WTC11 (cell line): ENCODE results near the gene LHX2. TPM values are rescaled to one million over a fixed set of nuclear protein-coding genes. Genes with fewer than 3 reads are reported as not detected.

Source experiments
- ATAC-seq: fragments of 200-7000 bp; cut with Tn5 transposase; 2 replicates; pipeline ENCODE4 v1.10.0; 2021; ENCODE audit warnings: mild to moderate bottlenecking, moderate library complexity
- CTCF ChIA-PET: fragments of 300-600 bp; sonication (Branson Sonifier 250); formaldehyde crosslinking; loops from one replicate; lab custom pipeline; 2021; ENCODE audit warnings: antibody characterized with exemption; lab: Charles Lee
- POLR2A ChIA-PET: fragments of 350-600 bp; sonication (Branson Sonifier 250); formaldehyde crosslinking; loops from one replicate; lab custom pipeline; 2021; ENCODE audit warnings: antibody characterized with exemption; lab: Charles Lee
- DNase-seq: peaks from one replicate; pipeline ENCODE4 v3.0.0; 2021; ENCODE audit warnings: low spot score
- H3K27ac Mint-ChIP-seq: 2 replicates; pipeline ENCODE4 v1.8.0; 2021; ENCODE audit warnings: mixed read lengths
- H3K27me3 Mint-ChIP-seq: 2 replicates; pipeline ENCODE4 v1.8.0; 2021; ENCODE audit warnings: low read depth, mild to moderate bottlenecking, moderate library complexity, mixed read lengths
- H3K36me3 Mint-ChIP-seq: 2 replicates; pipeline ENCODE4 v1.8.0; 2021; ENCODE audit warnings: mixed read lengths
- H3K4me1 Mint-ChIP-seq: 2 replicates; pipeline ENCODE4 v1.8.0; 2022; ENCODE audit warnings: mixed read lengths
- H3K4me3 Mint-ChIP-seq: 2 replicates; pipeline ENCODE4 v1.8.0; 2021; ENCODE audit warnings: mild to moderate bottlenecking, moderate library complexity, mixed read lengths
- H3K9me3 Mint-ChIP-seq: 2 replicates; pipeline ENCODE4 v1.8.0; 2021; ENCODE audit warnings: mixed read lengths
- AR ChIP-seq: fragments of 250-450 bp; sonication (Bioruptor Pico); IDR thresholded peaks from 2 replicates; pipeline ENCODE4 v1.9.0; 2021; ENCODE audit warnings: mild to moderate bottlenecking
- CBFB ChIP-seq: sonication (generic); formaldehyde crosslinking; IDR thresholded peaks from 2 replicates; pipeline ENCODE4 v1.8.1; 2022; ENCODE audit warnings: mild to moderate bottlenecking, low read depth, missing genetic modification reagents
- E2F1 ChIP-seq: sonication (generic); formaldehyde crosslinking; IDR thresholded peaks from 2 replicates; pipeline ENCODE4 v1.8.0; 2022; ENCODE audit warnings: mild to moderate bottlenecking, missing genetic modification reagents
- FOXJ3 ChIP-seq: sonication (generic); formaldehyde crosslinking; IDR thresholded peaks from 2 replicates; pipeline ENCODE4 v1.9.0; 2021; ENCODE audit warnings: missing genetic modification reagents, mild to moderate bottlenecking, borderline replicate concordance
- HMGA2 ChIP-seq: fragments of 250-450 bp; sonication (Bioruptor Pico); IDR thresholded peaks from 2 replicates; pipeline ENCODE4 v1.4.0; 2021; ENCODE audit warnings: mild to moderate bottlenecking, moderate library complexity
- JUN ChIP-seq: sonication (generic); formaldehyde crosslinking; IDR thresholded peaks from 2 replicates; pipeline ENCODE4 v1.8.0; 2023; ENCODE audit warnings: mild to moderate bottlenecking, missing genetic modification reagents
- MYBL2 ChIP-seq: sonication (generic); formaldehyde crosslinking; IDR thresholded peaks from 2 replicates; pipeline ENCODE4 v1.8.1; 2023; ENCODE audit warnings: mild to moderate bottlenecking, moderate library complexity, missing genetic modification reagents
- NR1H2 ChIP-seq: sonication (generic); formaldehyde crosslinking; IDR thresholded peaks from 2 replicates; pipeline ENCODE4 v1.9.0; 2021; ENCODE audit warnings: mild to moderate bottlenecking, moderate library complexity, missing genetic modification reagents
- NR2C2 ChIP-seq: sonication (generic); formaldehyde crosslinking; IDR thresholded peaks from 2 replicates; pipeline ENCODE4 v1.8.0; 2022; ENCODE audit warnings: mild to moderate bottlenecking, missing genetic modification reagents
- RORB ChIP-seq: fragments of 250-450 bp; sonication (Bioruptor Pico); IDR thresholded peaks from 2 replicates; pipeline ENCODE4 v1.9.0; 2021; ENCODE audit warnings: mild to moderate bottlenecking
- SMAD4 ChIP-seq: sonication (generic); formaldehyde crosslinking; IDR thresholded peaks from 2 replicates; pipeline ENCODE4 v1.8.0; 2022; ENCODE audit warnings: mild to moderate bottlenecking, missing genetic modification reagents
- SOX15 ChIP-seq: fragments of 250-450 bp; sonication (Bioruptor Pico); IDR thresholded peaks from 2 replicates; pipeline ENCODE4 v1.9.0; 2021; ENCODE audit warnings: mild to moderate bottlenecking
- TCF7 ChIP-seq: sonication (generic); formaldehyde crosslinking; IDR thresholded peaks from 2 replicates; pipeline ENCODE4 v1.8.0; 2022; ENCODE audit warnings: mild to moderate bottlenecking, low read depth, missing genetic modification reagents, moderate library complexity
- ZNF396 ChIP-seq: fragments of 250-450 bp; sonication (Bioruptor Pico); IDR thresholded peaks from 2 replicates; pipeline ENCODE4 v1.8.0; 2021; ENCODE audit warnings: mild to moderate bottlenecking, moderate library complexity, borderline replicate concordance
- ZNF423 ChIP-seq: fragments of 250-450 bp; sonication (Bioruptor Pico); IDR thresholded peaks from 2 replicates; pipeline ENCODE4 v2.1.2; 2022; ENCODE audit warnings: mild to moderate bottlenecking, moderate library complexity
- ZNF532 ChIP-seq: fragments of 250-450 bp; sonication (Bioruptor Pico); IDR thresholded peaks from 2 replicates; pipeline ENCODE4 v1.9.0; 2021; ENCODE audit warnings: mild to moderate bottlenecking, borderline replicate concordance
- total RNA-seq: library from RNA; stranded (reverse); gene quantifications from 3 replicates; pipeline ENCODE4 v1.2.3, GENCODE V29; 2021

Gene LHX2
- total RNA-seq, 1 experiment from 2014 or later: 0.42 TPM

DNA sequence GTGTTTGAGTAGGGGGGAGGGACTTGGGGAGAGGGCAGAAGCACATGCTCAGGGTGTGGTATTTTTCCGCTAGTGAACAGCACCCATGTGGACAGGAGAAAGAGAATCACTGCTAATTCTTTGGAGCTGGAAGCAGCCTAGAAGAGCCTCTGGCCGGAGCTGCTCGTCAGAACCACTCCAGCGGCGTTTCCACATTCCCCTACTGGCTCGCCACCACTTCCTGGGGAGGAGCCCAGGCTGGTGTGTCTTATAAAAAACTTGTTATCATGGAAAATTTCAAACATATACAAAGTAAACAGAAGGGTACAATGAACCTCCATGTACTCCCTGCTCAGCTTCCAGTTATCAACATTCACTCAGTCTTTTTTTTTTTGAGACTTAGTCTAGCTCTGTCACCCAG is 26.7 kb downstream of the LHX2 start (continued):
- TF ChIP-seq NR2C2 (CRISPR knock-in tag): no peak
- no peak for TF ChIP-seq FOXJ3 (CRISPR knock-in tag)
- no peak for TF ChIP-seq ZNF532 (CRISPR knock-in tag)
- no peak for TF ChIP-seq SOX15
- TF ChIP-seq TCF7 (CRISPR knock-in tag): no peak

DNA sequence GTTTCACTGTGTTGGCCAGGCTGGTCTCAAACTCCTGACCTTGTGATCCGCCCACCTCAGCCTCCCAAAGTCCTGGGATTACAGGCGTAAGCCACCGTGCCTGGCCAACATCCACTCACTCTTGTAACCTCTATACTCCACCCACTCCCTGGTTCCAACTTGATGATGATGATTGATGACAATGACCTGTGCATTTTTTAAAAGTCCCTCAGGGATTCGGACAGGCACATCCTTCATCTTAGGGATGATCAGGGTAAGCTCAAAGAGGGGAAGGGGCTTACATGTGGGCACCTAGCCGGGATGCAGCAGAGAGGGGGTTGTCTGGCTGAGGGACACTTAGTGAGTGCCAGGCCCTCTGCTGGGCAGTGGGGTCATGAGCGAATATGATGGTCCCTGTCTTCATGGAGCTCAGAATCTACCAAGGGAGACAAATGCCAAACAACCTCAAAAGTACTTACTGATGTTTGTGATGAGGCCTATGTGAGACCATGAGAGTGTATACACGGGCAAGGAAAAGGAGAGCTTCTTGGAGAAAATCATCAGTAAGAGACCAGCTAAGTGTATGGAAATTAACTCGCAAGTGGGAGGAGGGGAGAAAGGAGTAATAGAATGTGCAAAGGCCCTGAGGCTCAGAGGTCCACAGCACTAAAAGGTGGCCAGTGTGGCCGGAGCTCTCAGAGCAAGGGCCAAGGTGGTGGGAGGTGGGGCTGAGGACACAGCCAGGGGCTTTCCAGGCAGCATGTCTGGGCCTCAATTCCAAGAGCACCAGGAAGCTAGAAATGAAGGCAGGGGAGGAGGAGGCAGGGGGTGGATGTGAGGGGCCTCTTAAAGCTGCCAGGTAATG is 27.4 kb downstream of the LHX2 start:
- H3K4me3 Mint-ChIP-seq: 0 out of 2 replicates have a peak overlapping the region, but pooled peaks have one; percentile 18
- H3K9me3 Mint-ChIP-seq: no peaks in the 10 kb centered on the region
- POLR2A ChIA-PET: no interaction called here
- DNase-seq (no peak), ATAC-seq (no peak)
- H3K36me3 Mint-ChIP-seq: no peaks in the 10 kb centered on the region
- H3K27ac Mint-ChIP-seq: no peak overlapping the region
- peaks cover 85% of the 10 kb centered on the region for H3K27me3 Mint-ChIP-seq
- CTCF ChIA-PET: interaction anchor here (0.7 to 3.4 kb wide), 14 partner anchors 9 to 661 kb away, joined by 3 to 29 read pairs (median 4); partner anchors contain the start of genes DENND1A and LHX2
- peaks cover 7% of the 10 kb centered on the region; the same call in 1 of the 2 replicates for H3K4me1 Mint-ChIP-seq
- TF ChIP-seq AR (CRISPR knock-in tag): no peak
- TF ChIP-seq E2F1 (CRISPR knock-in tag): no peak
- no peak for TF ChIP-seq NR1H2 (CRISPR knock-in tag)
- no peak for TF ChIP-seq MYBL2 (CRISPR knock-in tag)
- no peak for TF ChIP-seq SMAD4 (CRISPR knock-in tag)
- TF ChIP-seq ZNF396 (CRISPR knock-in tag): no peak
- TF ChIP-seq RORB (CRISPR knock-in tag): no peak
- no peak for TF ChIP-seq HMGA2 (CRISPR knock-in tag)
- no peak for TF ChIP-seq ZNF423 (CRISPR knock-in tag)
- TF ChIP-seq CBFB (CRISPR knock-in tag): no peak
- no peak for TF ChIP-seq JUN (CRISPR knock-in tag)
